HepG2 (cell line): ENCODE measurements around the gene POLR2H. TPM values are rescaled to one million over a fixed set of nuclear protein-coding genes. Genes with fewer than 3 reads are reported as not detected.

Source experiments
- ATAC-seq: fragments of 200-7000 bp; cut with Tn5 transposase; 3 replicates; pipeline ENCODE4 v1.9.1; 2020; ENCODE audit warnings: mild to moderate bottlenecking, moderate library complexity
- BruUV-seq: library from RNA; stranded (reverse); fragments of 400-500 nt; replicated peaks from 2 replicates; lab custom pipeline; 2021; lab: Mats Ljungman, UMichigan
- CTCF ChIA-PET: fragments of 300-600 bp; formaldehyde crosslinking; extraction: SDS; loops from one replicate; lab custom pipeline; 2021; ENCODE audit warnings: low total read pairs, inconsistent platforms, low intra/inter-chr PET ratio; lab: Yijun Ruan, JAX
- POLR2A ChIA-PET: fragments of 350-600 bp; sonication (Branson Sonifier 250); formaldehyde crosslinking; loops from one replicate; lab custom pipeline; 2020; ENCODE audit warnings: antibody characterized with exemption, inconsistent platforms; lab: Yijun Ruan, JAX
- DNase-seq: peaks from one replicate; pipeline ENCODE4 v3.0.0-alpha.2; 2015; ENCODE audit warnings: low spot score
- FAIRE-seq: peaks from 3 replicates; lab custom pipeline; 2011; peaks lifted over from hg19 to GRCh38; lab: Jason Lieb, UNC
- H2AFZ ChIP-seq: one replicate; pipeline ENCODE4 v1.6.1; 2011; ENCODE audit warnings: low read length, inconsistent platforms
- H3K27ac ChIP-seq: fragments of 300-600 bp; 3 replicates; pipeline ENCODE4 v1.8.0; 2011; ENCODE audit warnings: mixed run types, mild to moderate bottlenecking, mixed read lengths, low read length, inconsistent platforms; ENCODE audit not compliant: insufficient read depth; ENCODE audit errors: extremely low read length
- H3K27me3 ChIP-seq, 2 experiments: fragments of 200-600 bp in 1 of 2; 2 replicates in 1 of 2; 3 replicates in 1 of 2; pipeline versions ENCODE4 v1.6.0 to v1.8.0; 2011; ENCODE audit warnings: low read length in 2 of 2, mild to moderate bottlenecking in 2 of 2, moderate library complexity in 2 of 2, inconsistent platforms in 1 of 2; ENCODE audit not compliant: insufficient read depth in 2 of 2, control insufficient read depth in 1 of 2
- H3K36me3 ChIP-seq, 2 experiments: fragments of 200-600 bp in 1 of 2; replicated peaks in 1 of 2; 2 replicates in 1 of 2; 3 replicates in 1 of 2; pipeline versions ENCODE4 v1.5.1 to v1.8.0; 2011; ENCODE audit warnings: low read length in 2 of 2, inconsistent platforms in 1 of 2; ENCODE audit not compliant: insufficient read depth in 2 of 2, control insufficient read depth in 1 of 2
- H3K4me1 ChIP-seq: 2 replicates; pipeline ENCODE4 v1.5.1; 2012; ENCODE audit warnings: low read length, inconsistent platforms; ENCODE audit not compliant: insufficient read depth
- H3K4me2 ChIP-seq: 2 replicates; pipeline ENCODE4 v1.6.0; 2011; ENCODE audit warnings: low read depth, low read length, inconsistent platforms
- H3K4me3 ChIP-seq, 3 experiments: fragments of 200-600 bp in 1 of 3; sonication (generic), shearing (Covaris generic) in 1 of 3; replicated peaks in 1 of 3; 2 replicates each; pipeline ENCODE4 v1.5.1; 2011 to 2016; ENCODE audit warnings: low read length in 3 of 3, inconsistent platforms in 2 of 3, low read depth in 2 of 3, mild to moderate bottlenecking in 2 of 3, control low read depth in 1 of 3, mixed read lengths in 1 of 3; ENCODE audit not compliant: insufficient read depth in 1 of 3
- H3K79me2 ChIP-seq: one replicate; pipeline ENCODE4 v1.6.1; 2011; ENCODE audit warnings: low read length, inconsistent platforms; ENCODE audit not compliant: insufficient read depth
- H3K9ac ChIP-seq: 2 replicates; pipeline ENCODE4 v1.6.0; 2011; ENCODE audit warnings: mild to moderate bottlenecking, low read depth, low read length, inconsistent platforms; ENCODE audit not compliant: insufficient read depth
- H3K9me3 ChIP-seq: 2 replicates; pipeline ENCODE4 v1.5.1; 2012; ENCODE audit warnings: mild to moderate bottlenecking, low read length
- H4K20me1 ChIP-seq: 2 replicates; pipeline ENCODE4 v1.6.0; 2011; ENCODE audit warnings: inconsistent platforms, mild to moderate bottlenecking, low read length, moderate library complexity; ENCODE audit not compliant: insufficient read depth
- CCDC6 ChIP-seq: sonication (generic); formaldehyde crosslinking; IDR thresholded peaks from 2 replicates; pipeline ENCODE4 v1.8.1; 2022; ENCODE audit warnings: mild to moderate bottlenecking, missing genetic modification reagents, moderate library complexity
- PRDM10 ChIP-seq: sonication (generic); formaldehyde crosslinking; IDR thresholded peaks from 2 replicates; pipeline ENCODE4 v1.4.0; 2020; ENCODE audit warnings: low read depth, missing genetic modification reagents
- RBM22 ChIP-seq: fragments of 200-400 bp; formaldehyde crosslinking; optimal IDR thresholded peaks from 2 replicates; pipeline ENCODE3; 2017; ENCODE audit warnings: mild to moderate bottlenecking, low read length, moderate library complexity
- ZNF18 ChIP-seq: sonication (generic); formaldehyde crosslinking; IDR thresholded peaks from 2 replicates; pipeline ENCODE4 v1.8.0; 2022; ENCODE audit warnings: mild to moderate bottlenecking, missing genetic modification reagents; ENCODE audit not compliant: insufficient replicate concordance
- WGBS: methylation state at CpG from one replicate; pipeline ENCODE4 v1.1.6; 2017; ENCODE audit warnings: low lambda C conversion rate; 5-methylcytosine and 5-hydroxymethylcytosine counted together
- in situ Hi-C: cut with HindIII; loops from 2 replicates; pipeline ENCODE4 v1.10.0; 2017; ENCODE audit warnings: low pct_unique_long_range_greater_than_20kb; ENCODE audit not compliant: extremely low pct_ligation_motif_present
- intact Hi-C: fragments of 100-400 bp; cut with micrococcal nuclease; formaldehyde crosslinking; loops from one replicate; pipeline ENCODE4 v1.10.0; 2022; ENCODE audit not compliant: unreplicated experiment
- polyA plus RNA-seq, 8 experiments: library from polyadenylated mRNA; depleted of rRNA in 3 of 8; stranded (reverse) in 7 of 8; unstranded in 1 of 8; fragments of >200 nt; fragmentation: Illumina TruSeq in 4 of 8; extraction: Trizol in 4 of 8; gene quantifications; 2 replicates each; pipeline versions ENCODE4 v1.2.1 to v1.2.3, GENCODE V29; 2011 to 2016; ENCODE audit warnings: low read depth in 4 of 8, missing spikeins in 1 of 8, mixed read lengths in 1 of 8; ENCODE audit not compliant: insufficient read depth in 1 of 8
- total RNA-seq, 5 experiments: library from RNA; depleted of rRNA; stranded (reverse); fragments of >200 nt; fragmentation: Illumina TruSeq; extraction: Trizol; gene quantifications; 2 replicates each; pipeline ENCODE4 v1.2.3, GENCODE V29; 2016; ENCODE audit warnings: low read depth in 1 of 5

The POLR2H gene
- total and polyA plus RNA-seq, 2 of the 13 experiments (the other 11 are each of a cell fraction or from before 2014, with no cell fraction given): 118 to 194 TPM

GRCh38 chr3:184325715-184326369, 35.7 kb upstream of the POLR2H start:
- CTCF ChIA-PET: no interaction called here
- BruUV-seq: no TSS peak

More at GRCh38 chr3:184325715-184326369, 35.7 kb upstream of the POLR2H start:
- peaks cover 4% of the 10 kb centered on the region for H3K79me2 ChIP-seq
- no peak overlapping the region for H3K4me3 ChIP-seq
- peaks cover 9% of the 10 kb centered on the region; the same call in 1 of the 2 replicates for H4K20me1 ChIP-seq
- WGBS: 93% methylated on average over 6 of the region's 6 CpGs
- no peak overlapping the region for H2AFZ ChIP-seq
- no peaks in the 10 kb centered on the region for H3K27me3 ChIP-seq
- POLR2A ChIA-PET: interaction anchor here (1.0 to 2.1 kb wide), 3 partner anchors 9 to 11 kb away, joined by 3 to 6 read pairs (median 3); no protein-coding TSS in a partner anchor
- peaks cover 61 to 92% of the 10 kb centered on the region in 2 experiments for H3K36me3 ChIP-seq
- no peaks in the 10 kb centered on the region for H3K9me3 ChIP-seq
- no peaks in the 10 kb centered on the region for H3K4me1 ChIP-seq
- intact Hi-C loops (no loop called here), in situ Hi-C loops (no loop called here)
- ATAC-seq: no peak
- H3K27ac ChIP-seq: no peak overlapping the region
- H3K9ac ChIP-seq: no peak overlapping the region
- no peak for FAIRE-seq
- H3K4me2 ChIP-seq: no peak overlapping the region
- TF ChIP-seq CCDC6 (CRISPR knock-in tag) (no peak), ZNF18 (CRISPR knock-in tag) (no peak), RBM22 (peak; percentile 34), PRDM10 (no peak)
- no peak for DNase-seq
